ENCODE data around the gene VIPR2.

Gene VIPR2

GRCh38 chr7:159035571-159036073 is 109.0 kb downstream of the VIPR2 start:
- DNase-seq, result no peak

GRCh38 chr7:159034988-159035387 is 109.7 kb downstream of the VIPR2 start:
- no peak for DNase-seq

GRCh38 chr7:159034394-159034793 is 110.3 kb downstream of the VIPR2 start:
- DNase-seq, result no peak

GRCh38 chr7:159033956-159034355 is 110.7 kb downstream of the VIPR2 start:
- DNase-seq, result no peak

- no peak for DNase-seq
Measured at GRCh38 chr7:159033473-159033825, 111.2 kb downstream of the VIPR2 start.

- no peak for DNase-seq
Measured at GRCh38 chr7:159032753-159033472, 111.8 kb downstream of the VIPR2 start.

GRCh38 chr7:159032322-159032721 is 112.3 kb downstream of the VIPR2 start:
- no peak for DNase-seq

GRCh38 chr7:159031750-159032149 is 112.9 kb downstream of the VIPR2 start:
- no peak for DNase-seq

GRCh38 chr7:159031135-159031701 is 113.4 kb downstream of the VIPR2 start:
- DNase-seq, result no peak

GRCh38 chr7:159030490-159031134 is 114.1 kb downstream of the VIPR2 start:
- DNase-seq, result no peak

- no peak for DNase-seq
Measured at GRCh38 chr7:159028508-159029401, 115.9 kb downstream of the VIPR2 start.

- DNase-seq, result peak; percentile 26 to 33
Measured at GRCh38 chr7:159027789-159028507, 116.7 kb downstream of the VIPR2 start.

- DNase-seq, result no peak
Measured at GRCh38 chr7:159027056-159027788, 117.4 kb downstream of the VIPR2 start.

- DNase-seq, result no peak
Measured at GRCh38 chr7:159026271-159027055, 118.2 kb downstream of the VIPR2 start.

GRCh38 chr7:159025161-159025779 is 119.4 kb downstream of the VIPR2 start:
- DNase-seq, result no peak

- no peak for DNase-seq
Measured at GRCh38 chr7:159024280-159024951, 120.3 kb downstream of the VIPR2 start.

- DNase-seq, result no peak
Measured at GRCh38 chr7:159023746-159024145, 120.9 kb downstream of the VIPR2 start.

- no peak for DNase-seq
Measured at GRCh38 chr7:159023206-159023605, 121.5 kb downstream of the VIPR2 start.

- peak; percentile 65 to 82 for DNase-seq
Measured at GRCh38 chr7:159022238-159022993, 122.3 kb downstream of the VIPR2 start.

All from SHP77 (cell line).